Body of pancreas (tissue), 4 donors: ENCODE measurements around the gene ZFAND2A.

Experiments used
- CTCF ChIP-seq, 7 experiments: fragments of 450-650 bp in 4 of 7; fragments of 200-600 bp in 3 of 7; sonication (generic) in 3 of 7; IDR thresholded peaks; one replicate each; pipeline ENCODE4 v1.5.1; 2016 to 2019; ENCODE audit warnings: antibody characterized with exemption in 7 of 7
- POLR2A ChIP-seq, 3 donors: fragments of 450-650 bp; IDR thresholded peaks; one replicate each; pipeline ENCODE4 v1.6.1; 2016; ENCODE audit warnings: antibody characterized with exemption in 3 of 3, mild to moderate bottlenecking in 2 of 3

- TF ChIP-seq CTCF (IDR thresholded peaks at IDR 0.05) = no peak
- TF ChIP-seq POLR2A (IDR thresholded peaks at IDR 0.05) = no peak
These were observed 7.5 kb downstream of the ZFAND2A start for GRCh38 chr7:1152492-1152891.
